ENCODE results near the gene DHX30.
A peak's percentile ranks its signal among the peaks of the same experiment; 100 is the strongest.

Gene DHX30

GRCh38 chr3:47849699-47850563 is 47.0 kb downstream of the DHX30 start:
- ChIA-PET CTCF (interaction anchor here (0.6 to 1.4 kb wide), 6 partner anchors 12 to 308 kb away, joined by 3 to 4 read pairs (median 3); no protein-coding TSS in a partner anchor), POLR2A (no interaction called here)
- peak; percentile 35; the same call in 1 of the 2 replicates for TF ChIP-seq CTCF (tag by site-specific recombination; IDR thresholded peaks at IDR 0.05)
- no peak for TF ChIP-seq YY1 (tag by site-specific recombination; IDR thresholded peaks at IDR 0.05)
- Histone ChIP-seq H3K4me1 (ENCODE audit: control insufficient read depth, insufficient read depth, low read length) (no peaks in the 10 kb centered on the region), H3K36me3 (ENCODE audit: control insufficient read depth in 2 of 2, insufficient read depth in 1 of 2, low read length in 2 of 2) (peaks cover 0 to 92% of the 10 kb centered on the region in 2 experiments; a peak in 2 of 3 replicates), H3K27ac (ENCODE audit: extremely low read depth, low read depth, low read length) (no peak overlapping the region), H3K9me3 (ENCODE audit: control insufficient read depth, insufficient read depth, low read depth, low read length) (no peaks in the 10 kb centered on the region), H3K4me3 (ENCODE audit: low read depth, low read length) (no peak overlapping the region)

GRCh38 chr3:47850564-47851410 is 47.8 kb downstream of the DHX30 start:
- POLR2A ChIA-PET: interaction anchor here (0.6 kb wide), 1 partner anchor 86 kb away, joined by 6 read pairs; no protein-coding TSS in a partner anchor
- no peak for TF ChIP-seq ZNF133 (tag by site-specific recombination; IDR thresholded peaks at IDR 0.05)
- no peak for TF ChIP-seq ZNF148 (tag by site-specific recombination; IDR thresholded peaks at IDR 0.05; ENCODE audit: borderline replicate concordance)
- no peak for TF ChIP-seq GLI4 (tag by site-specific recombination; IDR thresholded peaks at IDR 0.05)
- TF ChIP-seq ZNF768 (tag by site-specific recombination; IDR thresholded peaks at IDR 0.05): no peak
- TF ChIP-seq ZNF777 (tag by site-specific recombination; IDR thresholded peaks at IDR 0.05; ENCODE audit: borderline replicate concordance): no peak
- peak; percentile 64; the same call in 1 of the 2 replicates for TF ChIP-seq ZNF600 (tag by site-specific recombination; IDR thresholded peaks at IDR 0.05)
- TF ChIP-seq ZNF664 (tag by site-specific recombination; IDR thresholded peaks at IDR 0.05): no peak
- TF ChIP-seq, protein P1, sequence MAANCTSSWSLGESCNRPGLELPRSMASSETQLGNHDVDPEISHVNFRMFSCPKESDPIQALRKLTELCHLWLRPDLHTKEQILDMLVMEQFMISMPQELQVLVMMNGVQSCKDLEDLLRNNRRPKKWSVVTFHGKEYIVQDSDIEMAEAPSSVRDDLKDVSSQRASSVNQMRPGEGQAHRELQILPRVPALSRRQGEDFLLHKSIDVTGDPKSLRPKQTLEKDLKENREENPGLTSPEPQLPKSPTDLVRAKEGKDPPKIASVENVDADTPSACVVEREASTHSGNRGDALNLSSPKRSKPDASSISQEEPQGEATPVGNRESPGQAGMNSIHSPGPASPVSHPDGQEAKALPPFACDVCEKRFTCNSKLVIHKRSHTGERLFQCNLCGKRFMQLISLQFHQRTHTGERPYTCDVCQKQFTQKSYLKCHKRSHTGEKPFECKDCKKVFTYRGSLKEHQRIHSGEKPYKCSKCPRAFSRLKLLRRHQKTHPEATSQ (tag by site-specific recombination; IDR thresholded peaks at IDR 0.05): no peak
- TF ChIP-seq ZNF510 (tag by site-specific recombination; IDR thresholded peaks at IDR 0.05; ENCODE audit: insufficient replicate concordance): no peak
- no peak for TF ChIP-seq ZNF521 (tag by site-specific recombination; IDR thresholded peaks at IDR 0.05)
- peak; percentile 92 for TF ChIP-seq ZIC2 (tag by site-specific recombination; IDR thresholded peaks at IDR 0.05)
- no peak for TF ChIP-seq PRDM2 (tag by site-specific recombination; IDR thresholded peaks at IDR 0.05; ENCODE audit: borderline replicate concordance)
- TF ChIP-seq ZBTB8A (tag by site-specific recombination; IDR thresholded peaks at IDR 0.05): no peak
- no peak for TF ChIP-seq ZNF561 (tag by site-specific recombination; IDR thresholded peaks at IDR 0.05; ENCODE audit: borderline replicate concordance)
- TF ChIP-seq ZNF416 (tag by site-specific recombination; IDR thresholded peaks at IDR 0.05): no peak
- no peak for TF ChIP-seq ZNF76 (tag by site-specific recombination; IDR thresholded peaks at IDR 0.05; ENCODE audit: borderline replicate concordance, low read depth)
- TF ChIP-seq SCRT1 (tag by site-specific recombination; IDR thresholded peaks at IDR 0.05; ENCODE audit: borderline replicate concordance): no peak
- Histone ChIP-seq H3K4me1 (ENCODE audit: control insufficient read depth, insufficient read depth, low read length) (no peaks in the 10 kb centered on the region), H3K4me3 (ENCODE audit: low read depth, low read length) (no peak overlapping the region), H3K36me3 (ENCODE audit: control insufficient read depth in 2 of 2, insufficient read depth in 1 of 2, low read length in 2 of 2) (peaks cover 0 to 94% of the 10 kb centered on the region in 2 experiments; a peak in 1 of 3 replicates), H3K9me3 (ENCODE audit: control insufficient read depth, insufficient read depth, low read depth, low read length) (no peaks in the 10 kb centered on the region), H3K27ac (ENCODE audit: extremely low read depth, low read depth, low read length) (no peak overlapping the region)
- CTCF ChIA-PET: interaction anchor here (0.9 kb wide), 1 partner anchor 139 kb away, joined by 3 read pairs; no protein-coding TSS in a partner anchor
